ENCODE measurements around the gene HPCAL1.

- TF ChIP-seq CTCF (IDR thresholded peaks at IDR 0.05) (no peak), POLR2A (IDR thresholded peaks at IDR 0.05) (no peak)
Measured at GRCh38 chr2:10372862-10373240, 70.1 kb downstream of the HPCAL1 start.

Data from tibial nerve (tissue), 3 donors.